Measurements from ENCODE around the gene SLC1A3. TPM values are rescaled to one million over a fixed set of nuclear protein-coding genes. Genes with fewer than 3 reads are reported as not detected.

SLC1A3 gene
- total RNA-seq, 4 donors from 2014 or later, result 71.1 to 215 (median 161) TPM

- ATAC-seq (ENCODE audit: low FRiP score) (no peak), DNase-seq (ENCODE audit: low spot score) (no peak)
- no peak for TF ChIP-seq CTCF (IDR thresholded peaks at IDR 0.05)
Observed at GRCh38 chr5:36691226-36691625, 84.8 kb downstream of the SLC1A3 start.

GRCh38 chr5:36691696-36692371 is 85.4 kb downstream of the SLC1A3 start:
- no peak for DNase-seq (ENCODE audit: low spot score)
- TF ChIP-seq CTCF (IDR thresholded peaks at IDR 0.05), result no peak
- no peak for ATAC-seq (ENCODE audit: low FRiP score)

- peak; percentile 75 for ATAC-seq (ENCODE audit: low FRiP score)
- DNase-seq (ENCODE audit: low spot score), result peak; percentile 32
- peak in 1 of 3 donors; percentile 26 for TF ChIP-seq CTCF (IDR thresholded peaks at IDR 0.05)
Observed at GRCh38 chr5:36692791-36693763, 86.7 kb downstream of the SLC1A3 start.

- no peak for TF ChIP-seq CTCF (IDR thresholded peaks at IDR 0.05)
- ATAC-seq (ENCODE audit: low FRiP score), result no peak
- no peak for DNase-seq (ENCODE audit: low spot score)
Observed at GRCh38 chr5:36694351-36694750, 87.9 kb downstream of the SLC1A3 start.

- DNase-seq (ENCODE audit: low spot score) (no peak), ATAC-seq (ENCODE audit: low FRiP score) (peak; percentile 72)
- TF ChIP-seq CTCF (IDR thresholded peaks at IDR 0.05), result no peak
Observed at GRCh38 chr5:36696059-36696673, 89.8 kb downstream of the SLC1A3 start.

- no peak for TF ChIP-seq CTCF (IDR thresholded peaks at IDR 0.05)
- ATAC-seq (ENCODE audit: low FRiP score) (no peak), DNase-seq (ENCODE audit: low spot score) (no peak)
Observed at GRCh38 chr5:36698031-36698430, 91.6 kb downstream of the SLC1A3 start.
